WTC11 (cell line): ENCODE data around the gene PPP1R27. TPM values are rescaled to one million over a fixed set of nuclear protein-coding genes. Genes with fewer than 3 reads are reported as not detected.

ENCODE experiments used
- ATAC-seq: fragments of 200-7000 bp; cut with Tn5 transposase; 2 replicates; pipeline ENCODE4 v1.10.0; 2021; ENCODE audit warnings: mild to moderate bottlenecking, moderate library complexity
- CTCF ChIA-PET: fragments of 300-600 bp; sonication (Branson Sonifier 250); formaldehyde crosslinking; loops from one replicate; lab custom pipeline; 2021; ENCODE audit warnings: antibody characterized with exemption; lab: Charles Lee
- POLR2A ChIA-PET: fragments of 350-600 bp; sonication (Branson Sonifier 250); formaldehyde crosslinking; loops from one replicate; lab custom pipeline; 2021; ENCODE audit warnings: antibody characterized with exemption; lab: Charles Lee
- DNase-seq: peaks from one replicate; pipeline ENCODE4 v3.0.0; 2021; ENCODE audit warnings: low spot score
- H3K27ac Mint-ChIP-seq: 2 replicates; pipeline ENCODE4 v1.8.0; 2021; ENCODE audit warnings: mixed read lengths
- H3K27me3 Mint-ChIP-seq: 2 replicates; pipeline ENCODE4 v1.8.0; 2021; ENCODE audit warnings: low read depth, mild to moderate bottlenecking, moderate library complexity, mixed read lengths
- H3K36me3 Mint-ChIP-seq: 2 replicates; pipeline ENCODE4 v1.8.0; 2021; ENCODE audit warnings: mixed read lengths
- H3K4me1 Mint-ChIP-seq: 2 replicates; pipeline ENCODE4 v1.8.0; 2022; ENCODE audit warnings: mixed read lengths
- H3K4me3 Mint-ChIP-seq: 2 replicates; pipeline ENCODE4 v1.8.0; 2021; ENCODE audit warnings: mild to moderate bottlenecking, moderate library complexity, mixed read lengths
- H3K9me3 Mint-ChIP-seq: 2 replicates; pipeline ENCODE4 v1.8.0; 2021; ENCODE audit warnings: mixed read lengths
- CBFB ChIP-seq: sonication (generic); formaldehyde crosslinking; IDR thresholded peaks from 2 replicates; pipeline ENCODE4 v1.8.1; 2022; ENCODE audit warnings: mild to moderate bottlenecking, low read depth, missing genetic modification reagents
- E2F4 ChIP-seq: sonication (generic); formaldehyde crosslinking; IDR thresholded peaks from 2 replicates; pipeline ENCODE4 v1.8.1; 2022; ENCODE audit warnings: low read depth, mild to moderate bottlenecking, moderate library complexity, missing genetic modification reagents, borderline replicate concordance
- EMX1 ChIP-seq: fragments of 250-450 bp; sonication (Bioruptor Pico); IDR thresholded peaks from 2 replicates; pipeline ENCODE4 v1.8.0; 2021; ENCODE audit warnings: mild to moderate bottlenecking
- FOXP4 ChIP-seq: sonication (generic); formaldehyde crosslinking; IDR thresholded peaks from 2 replicates; pipeline ENCODE4 v1.8.0; 2022; ENCODE audit warnings: mild to moderate bottlenecking, missing genetic modification reagents
- JUN ChIP-seq: sonication (generic); formaldehyde crosslinking; IDR thresholded peaks from 2 replicates; pipeline ENCODE4 v1.8.0; 2023; ENCODE audit warnings: mild to moderate bottlenecking, missing genetic modification reagents
- NFATC4 ChIP-seq: fragments of 250-450 bp; sonication (Bioruptor Pico); IDR thresholded peaks from 2 replicates; pipeline ENCODE4 v1.9.0; 2021; ENCODE audit warnings: mild to moderate bottlenecking
- NFE2L1 ChIP-seq: sonication (generic); formaldehyde crosslinking; IDR thresholded peaks from 2 replicates; pipeline ENCODE4 v1.8.1; 2023; ENCODE audit warnings: missing genetic modification reagents
- RELA ChIP-seq: sonication (generic); formaldehyde crosslinking; IDR thresholded peaks from 2 replicates; pipeline ENCODE4 v1.8.1; 2022; ENCODE audit warnings: missing genetic modification reagents, mild to moderate bottlenecking, borderline replicate concordance
- RORB ChIP-seq: fragments of 250-450 bp; sonication (Bioruptor Pico); IDR thresholded peaks from 2 replicates; pipeline ENCODE4 v1.9.0; 2021; ENCODE audit warnings: mild to moderate bottlenecking
- SMAD4 ChIP-seq: sonication (generic); formaldehyde crosslinking; IDR thresholded peaks from 2 replicates; pipeline ENCODE4 v1.8.0; 2022; ENCODE audit warnings: mild to moderate bottlenecking, missing genetic modification reagents
- SOX15 ChIP-seq: fragments of 250-450 bp; sonication (Bioruptor Pico); IDR thresholded peaks from 2 replicates; pipeline ENCODE4 v1.9.0; 2021; ENCODE audit warnings: mild to moderate bottlenecking
- ZNF219 ChIP-seq: sonication (generic); formaldehyde crosslinking; IDR thresholded peaks from 2 replicates; pipeline ENCODE4 v1.8.0; 2023; ENCODE audit warnings: missing genetic modification reagents, mild to moderate bottlenecking, borderline replicate concordance
- ZNF232 ChIP-seq: sonication (generic); formaldehyde crosslinking; IDR thresholded peaks from 2 replicates; pipeline ENCODE4 v1.8.0; 2022; ENCODE audit warnings: mild to moderate bottlenecking, missing genetic modification reagents
- ZNF263 ChIP-seq: sonication (generic); formaldehyde crosslinking; IDR thresholded peaks from 2 replicates; pipeline ENCODE4 v1.8.1; 2022; ENCODE audit warnings: low read depth, mild to moderate bottlenecking, moderate library complexity, missing genetic modification reagents
- ZNF281 ChIP-seq: sonication (generic); formaldehyde crosslinking; IDR thresholded peaks from 2 replicates; pipeline ENCODE4 v1.8.0; 2023; ENCODE audit warnings: mild to moderate bottlenecking, missing genetic modification reagents
- ZNF317 ChIP-seq: sonication (generic); formaldehyde crosslinking; IDR thresholded peaks from 2 replicates; pipeline ENCODE4 v1.8.1; 2023; ENCODE audit warnings: low read depth, mild to moderate bottlenecking, moderate library complexity, missing genetic modification reagents, borderline replicate concordance
- ZNF423 ChIP-seq: fragments of 250-450 bp; sonication (Bioruptor Pico); IDR thresholded peaks from 2 replicates; pipeline ENCODE4 v2.1.2; 2022; ENCODE audit warnings: mild to moderate bottlenecking, moderate library complexity
- ZNF532 ChIP-seq: fragments of 250-450 bp; sonication (Bioruptor Pico); IDR thresholded peaks from 2 replicates; pipeline ENCODE4 v1.9.0; 2021; ENCODE audit warnings: mild to moderate bottlenecking, borderline replicate concordance
- total RNA-seq: library from RNA; stranded (reverse); gene quantifications from 3 replicates; pipeline ENCODE4 v1.2.3, GENCODE V29; 2021
- TF ChIP-seq, protein P1 (sequence below): sonication (generic); formaldehyde crosslinking; IDR thresholded peaks from 2 replicates; pipeline ENCODE4 v1.8.1; 2022; ENCODE audit warnings: low read depth, missing genetic modification reagents, borderline replicate concordance
- TF ChIP-seq, protein P2 (sequence below): sonication (generic); formaldehyde crosslinking; IDR thresholded peaks from 2 replicates; pipeline ENCODE4 v1.8.0; 2022; ENCODE audit warnings: mild to moderate bottlenecking, missing genetic modification reagents
- TF ChIP-seq, protein P3 (sequence below): sonication (generic); formaldehyde crosslinking; IDR thresholded peaks from 2 replicates; pipeline ENCODE4 v1.8.1; 2023; ENCODE audit warnings: mild to moderate bottlenecking, missing genetic modification reagents, moderate library complexity

The PPP1R27 gene
- total RNA-seq, 1 experiment from 2014 or later = not detected

- Mint-ChIP-seq H3K27me3 (peaks cover 64% of the 10 kb centered on the region), H3K4me3 (peak overlapping the region; percentile 47), H3K36me3 (no peaks in the 10 kb centered on the region), H3K4me1 (no peaks in the 10 kb centered on the region), H3K27ac (no peak overlapping the region), H3K9me3 (peaks cover 10% of the 10 kb centered on the region)
- ATAC-seq (no peak), DNase-seq (no peak)
- POLR2A ChIA-PET = no interaction called here
- TF ChIP-seq ZNF317 (no peak), NFE2L1 (no peak), CBFB (CRISPR knock-in tag) (no peak), ZNF532 (no peak), NFATC4 (CRISPR knock-in tag) (no peak), JUN (CRISPR knock-in tag) (no peak), E2F4 (CRISPR knock-in tag) (no peak), EMX1 (CRISPR knock-in tag) (no peak), ZNF263 (CRISPR knock-in tag) (no peak), RORB (no peak), SMAD4 (no peak)
- TF ChIP-seq, protein P1, sequence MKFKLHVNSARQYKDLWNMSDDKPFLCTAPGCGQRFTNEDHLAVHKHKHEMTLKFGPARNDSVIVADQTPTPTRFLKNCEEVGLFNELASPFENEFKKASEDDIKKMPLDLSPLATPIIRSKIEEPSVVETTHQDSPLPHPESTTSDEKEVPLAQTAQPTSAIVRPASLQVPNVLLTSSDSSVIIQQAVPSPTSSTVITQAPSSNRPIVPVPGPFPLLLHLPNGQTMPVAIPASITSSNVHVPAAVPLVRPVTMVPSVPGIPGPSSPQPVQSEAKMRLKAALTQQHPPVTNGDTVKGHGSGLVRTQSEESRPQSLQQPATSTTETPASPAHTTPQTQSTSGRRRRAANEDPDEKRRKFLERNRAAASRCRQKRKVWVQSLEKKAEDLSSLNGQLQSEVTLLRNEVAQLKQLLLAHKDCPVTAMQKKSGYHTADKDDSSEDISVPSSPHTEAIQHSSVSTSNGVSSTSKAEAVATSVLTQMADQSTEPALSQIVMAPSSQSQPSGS = no peak
- CTCF ChIA-PET = no interaction called here
Observed at GRCh38 chr17:81802048-81802758, 32.6 kb downstream of the PPP1R27 start.

- DNase-seq (no peak), ATAC-seq (no peak)
- peaks cover 10% of the 10 kb centered on the region for H3K9me3 Mint-ChIP-seq
- H3K27me3 Mint-ChIP-seq = peaks cover 59% of the 10 kb centered on the region
- no peak overlapping the region for H3K4me3 Mint-ChIP-seq
- no peak overlapping the region for H3K27ac Mint-ChIP-seq
- POLR2A ChIA-PET = no interaction called here
- no peaks in the 10 kb centered on the region for H3K36me3 Mint-ChIP-seq
- no peaks in the 10 kb centered on the region for H3K4me1 Mint-ChIP-seq
- CTCF ChIA-PET = no interaction called here
- TF ChIP-seq ZNF423 (CRISPR knock-in tag) (no peak), FOXP4 (CRISPR knock-in tag) (no peak), E2F4 (CRISPR knock-in tag) (no peak), RELA (CRISPR knock-in tag) (no peak), ZNF219 (no peak), ZNF281 (CRISPR knock-in tag) (no peak), ZNF232 (CRISPR knock-in tag) (no peak), SOX15 (CRISPR knock-in tag) (no peak)
- TF ChIP-seq, protein P2, sequence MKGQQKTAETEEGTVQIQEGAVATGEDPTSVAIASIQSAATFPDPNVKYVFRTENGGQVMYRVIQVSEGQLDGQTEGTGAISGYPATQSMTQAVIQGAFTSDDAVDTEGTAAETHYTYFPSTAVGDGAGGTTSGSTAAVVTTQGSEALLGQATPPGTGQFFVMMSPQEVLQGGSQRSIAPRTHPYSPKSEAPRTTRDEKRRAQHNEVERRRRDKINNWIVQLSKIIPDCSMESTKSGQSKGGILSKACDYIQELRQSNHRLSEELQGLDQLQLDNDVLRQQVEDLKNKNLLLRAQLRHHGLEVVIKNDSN (CRISPR knock-in tag) = no peak
- TF ChIP-seq, protein P3, sequence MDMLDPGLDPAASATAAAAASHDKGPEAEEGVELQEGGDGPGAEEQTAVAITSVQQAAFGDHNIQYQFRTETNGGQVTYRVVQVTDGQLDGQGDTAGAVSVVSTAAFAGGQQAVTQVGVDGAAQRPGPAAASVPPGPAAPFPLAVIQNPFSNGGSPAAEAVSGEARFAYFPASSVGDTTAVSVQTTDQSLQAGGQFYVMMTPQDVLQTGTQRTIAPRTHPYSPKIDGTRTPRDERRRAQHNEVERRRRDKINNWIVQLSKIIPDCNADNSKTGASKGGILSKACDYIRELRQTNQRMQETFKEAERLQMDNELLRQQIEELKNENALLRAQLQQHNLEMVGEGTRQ (CRISPR knock-in tag) = no peak
Observed at GRCh38 chr17:81801327-81801726, 33.5 kb downstream of the PPP1R27 start.
